MM.1S (cell line): Measurements from ENCODE around the gene KATNBL1.

Experiments used
- DNase-seq: peaks from one replicate; pipeline ENCODE4 v3.0.0-alpha.2; 2015
- H2AFZ ChIP-seq: fragments of 300-600 bp; sonication (generic); 2 replicates; pipeline ENCODE4 v1.6.0; 2016; ENCODE audit warnings: antibody characterized with exemption, low read length
- H3F3A ChIP-seq: fragments of 300-600 bp; sonication (generic); 2 replicates; pipeline ENCODE4 v1.6.1; 2016; ENCODE audit warnings: mild to moderate bottlenecking, antibody characterized with exemption, low read length, moderate library complexity, mixed read lengths; ENCODE audit not compliant: insufficient read depth
- H3K27ac ChIP-seq: fragments of 300-600 bp; sonication (generic); 2 replicates; pipeline ENCODE4 v1.5.1; 2016; ENCODE audit warnings: mild to moderate bottlenecking, low read length
- H3K27me3 ChIP-seq: fragments of 300-600 bp; sonication (generic); replicated peaks from 2 replicates; pipeline ENCODE4 v1.6.0; 2016; ENCODE audit warnings: low read length; ENCODE audit not compliant: insufficient read depth
- H3K36me3 ChIP-seq: fragments of 300-600 bp; sonication (generic); replicated peaks from 2 replicates; pipeline ENCODE4 v1.6.1; 2016; ENCODE audit warnings: mild to moderate bottlenecking, low read length, mixed read lengths; ENCODE audit not compliant: insufficient read depth
- H3K4me1 ChIP-seq: fragments of 300-600 bp; sonication (generic); 2 replicates; pipeline ENCODE4 v1.6.1; 2016; ENCODE audit warnings: low read length, mixed read lengths
- H3K4me2 ChIP-seq: fragments of 300-600 bp; sonication (generic); 2 replicates; pipeline ENCODE4 v1.6.0; 2016; ENCODE audit warnings: low read depth, low read length
- H3K4me3 ChIP-seq: fragments of 300-600 bp; sonication (generic); 2 replicates; pipeline ENCODE4 v1.5.1; 2016; ENCODE audit warnings: low read length, mixed read lengths
- H3K79me2 ChIP-seq: fragments of 300-600 bp; sonication (generic); 2 replicates; pipeline ENCODE4 v1.6.1; 2016; ENCODE audit warnings: mixed run types, low read length, mixed read lengths
- H3K9ac ChIP-seq: fragments of 300-600 bp; sonication (generic); 2 replicates; pipeline ENCODE4 v1.6.1; 2016; ENCODE audit warnings: low read length, mixed read lengths
- H3K9me2 ChIP-seq: fragments of 300-600 bp; sonication (generic); replicated peaks from 2 replicates; pipeline ENCODE4 v1.6.1; 2016; ENCODE audit warnings: mild to moderate bottlenecking, low read length, mixed read lengths; ENCODE audit not compliant: insufficient read depth
- H3K9me3 ChIP-seq: fragments of 300-600 bp; sonication (generic); replicated peaks from 2 replicates; pipeline ENCODE4 v1.6.1; 2016; ENCODE audit warnings: mild to moderate bottlenecking, low read length, mixed read lengths; ENCODE audit not compliant: insufficient read depth
- H4K20me1 ChIP-seq: fragments of 300-600 bp; sonication (generic); 2 replicates; pipeline ENCODE4 v1.6.1; 2016; ENCODE audit warnings: mild to moderate bottlenecking, low read length, moderate library complexity, mixed read lengths; ENCODE audit not compliant: insufficient read depth
- CTCF ChIP-seq: fragments of 300-600 bp; sonication (generic); IDR thresholded peaks from 2 replicates; pipeline ENCODE4 v1.5.1; 2016; ENCODE audit warnings: antibody characterized with exemption, low read length, mixed read lengths
- EZH2 ChIP-seq: fragments of 300-600 bp; sonication (generic); optimal IDR thresholded peaks from 2 replicates; pipeline ENCODE3; 2017; ENCODE audit warnings: low read depth, mild to moderate bottlenecking, antibody characterized with exemption, low read length, mixed read lengths
- EZH2phosphoT487 ChIP-seq: fragments of 300-600 bp; sonication (generic); IDR thresholded peaks from 2 replicates; pipeline ENCODE4 v1.6.1; 2018; ENCODE audit warnings: antibody characterized with exemption, low read length

Gene KATNBL1

DNA sequence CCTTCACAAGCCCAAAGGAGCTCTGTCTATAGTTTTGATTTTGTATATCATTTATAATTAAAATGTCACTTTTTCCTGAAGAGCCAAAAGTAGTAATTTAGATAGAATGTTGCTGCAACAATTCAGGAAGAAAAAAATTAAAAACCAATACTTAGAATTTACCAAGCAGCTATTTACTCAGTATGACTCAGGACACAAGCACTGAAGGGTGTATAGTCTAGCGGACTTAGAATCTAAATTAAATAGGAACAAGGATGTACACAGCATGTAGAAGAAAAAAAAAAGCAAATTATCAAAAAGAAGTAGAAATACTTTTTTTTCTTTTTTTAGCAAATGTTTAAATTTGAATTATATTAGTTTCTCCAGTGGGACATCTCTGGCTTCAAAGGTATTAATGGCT, 76.4 kb downstream of the KATNBL1 start:
- Histone ChIP-seq H3F3A (no peaks in the 10 kb centered on the region), H3K4me3 (no peak overlapping the region), H3K9me2 (no peaks in the 10 kb centered on the region), H4K20me1 (no peaks in the 10 kb centered on the region), H3K9ac (no peak overlapping the region), H2AFZ (no peak overlapping the region), H3K9me3 (no peaks in the 10 kb centered on the region), H3K4me1 (no peaks in the 10 kb centered on the region), H3K27me3 (no peaks in the 10 kb centered on the region), H3K36me3 (no peaks in the 10 kb centered on the region), H3K79me2 (no peaks in the 10 kb centered on the region), H3K27ac (no peak overlapping the region), H3K4me2 (no peak overlapping the region)
- no peak for TF ChIP-seq EZH2phosphoT487
- no peak for TF ChIP-seq EZH2
- no peak for TF ChIP-seq CTCF
- DNase-seq: no peak

- no peak overlapping the region for H2AFZ ChIP-seq
- H3K4me3 ChIP-seq: no peak overlapping the region
- H3K4me1 ChIP-seq: no peaks in the 10 kb centered on the region
- H3K27me3 ChIP-seq: no peaks in the 10 kb centered on the region
- H3K9me2 ChIP-seq: no peaks in the 10 kb centered on the region
- H3K27ac ChIP-seq: no peak overlapping the region
- H3K36me3 ChIP-seq: no peaks in the 10 kb centered on the region
- no peak overlapping the region for H3K4me2 ChIP-seq
- H3K9me3 ChIP-seq: no peaks in the 10 kb centered on the region
- no peaks in the 10 kb centered on the region for H3K79me2 ChIP-seq
- TF ChIP-seq EZH2phosphoT487: no peak
- TF ChIP-seq EZH2: no peak
- TF ChIP-seq CTCF: no peak
- DNase-seq: no peak
- H3F3A ChIP-seq: no peaks in the 10 kb centered on the region
- no peaks in the 10 kb centered on the region for H4K20me1 ChIP-seq
- no peak overlapping the region for H3K9ac ChIP-seq
Measured at GRCh38 chr15:34132881-34133280, 77.0 kb downstream of the KATNBL1 start.

DNA sequence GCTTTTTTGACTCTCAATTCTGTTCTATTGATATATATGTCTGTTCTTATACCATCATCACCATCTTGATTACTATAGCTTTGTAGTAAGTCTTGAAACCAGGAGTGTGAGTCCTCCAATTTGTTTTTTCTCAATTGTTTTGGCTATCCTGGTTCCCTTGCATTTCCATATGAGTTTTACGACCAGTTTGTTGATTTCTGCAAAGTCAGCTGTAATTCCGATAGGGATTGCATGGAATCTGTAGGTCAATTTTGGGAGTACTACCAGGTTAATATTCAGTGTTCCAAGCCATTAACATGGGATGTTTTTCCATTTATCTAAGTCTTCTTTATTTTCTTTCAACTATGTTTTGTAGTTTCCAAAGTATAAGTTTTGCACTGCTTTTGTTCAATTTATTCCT, 81.0 kb downstream of the KATNBL1 start:
- no peaks in the 10 kb centered on the region for H3K27me3 ChIP-seq
- H3K9me3 ChIP-seq: no peaks in the 10 kb centered on the region
- no peak overlapping the region for H3K27ac ChIP-seq
- TF ChIP-seq EZH2: no peak
- no peak for TF ChIP-seq EZH2phosphoT487
- TF ChIP-seq CTCF: no peak
- no peaks in the 10 kb centered on the region for H3F3A ChIP-seq
- H4K20me1 ChIP-seq: no peaks in the 10 kb centered on the region
- H3K4me1 ChIP-seq: no peaks in the 10 kb centered on the region
- H3K9me2 ChIP-seq: no peaks in the 10 kb centered on the region
- H3K36me3 ChIP-seq: no peaks in the 10 kb centered on the region
- H3K4me2 ChIP-seq: no peak overlapping the region
- no peak overlapping the region for H3K9ac ChIP-seq
- no peaks in the 10 kb centered on the region for H3K79me2 ChIP-seq
- no peak overlapping the region for H2AFZ ChIP-seq
- DNase-seq: no peak
- no peak overlapping the region for H3K4me3 ChIP-seq

- Histone ChIP-seq H3K9me2 (no peaks in the 10 kb centered on the region), H4K20me1 (no peaks in the 10 kb centered on the region), H3K36me3 (no peaks in the 10 kb centered on the region), H3F3A (no peaks in the 10 kb centered on the region), H2AFZ (no peak overlapping the region), H3K27ac (no peak overlapping the region), H3K9me3 (no peaks in the 10 kb centered on the region), H3K79me2 (no peaks in the 10 kb centered on the region), H3K4me3 (no peak overlapping the region), H3K27me3 (no peaks in the 10 kb centered on the region), H3K4me2 (no peak overlapping the region), H3K9ac (no peak overlapping the region), H3K4me1 (no peaks in the 10 kb centered on the region)
- DNase-seq: no peak
- TF ChIP-seq CTCF: no peak
- no peak for TF ChIP-seq EZH2phosphoT487
- no peak for TF ChIP-seq EZH2
Measured at GRCh38 chr15:34126522-34126921, 83.4 kb downstream of the KATNBL1 start.
